Subcutaneous abdominal adipose tissue (tissue), 5 donors: ENCODE data around the gene PCYT2.

ENCODE experiments used
- H3K27ac ChIP-seq: one replicate; pipeline ENCODE4 v1.7.0; 2013; ENCODE audit warnings: low read depth, mild to moderate bottlenecking, inconsistent platforms, low read length, moderate library complexity
- H3K27me3 ChIP-seq, 5 donors: one replicate each; pipeline ENCODE4 v1.7.0; 2013; ENCODE audit warnings: low read length in 5 of 5, inconsistent platforms in 1 of 5; ENCODE audit not compliant: control insufficient read depth in 5 of 5, insufficient read depth in 4 of 5
- H3K36me3 ChIP-seq, 5 donors: one replicate each; pipeline ENCODE4 v1.7.0; 2013; ENCODE audit warnings: low read length in 5 of 5; ENCODE audit not compliant: control insufficient read depth in 5 of 5, insufficient read depth in 5 of 5
- H3K4me1 ChIP-seq, 5 donors: one replicate each; pipeline ENCODE4 v1.7.0; 2013; ENCODE audit warnings: low read length in 5 of 5, mild to moderate bottlenecking in 3 of 5, moderate library complexity in 1 of 5; ENCODE audit not compliant: control insufficient read depth in 5 of 5, insufficient read depth in 5 of 5
- H3K4me3 ChIP-seq, 5 donors: one replicate each; pipeline ENCODE4 v1.7.0; 2013; ENCODE audit warnings: low read length in 5 of 5, low read depth in 1 of 5
- H3K9ac ChIP-seq, 5 donors: one replicate each; pipeline ENCODE4 v1.7.0; 2013; ENCODE audit warnings: low read length in 5 of 5, mild to moderate bottlenecking in 4 of 5, moderate library complexity in 3 of 5
- H3K9me3 ChIP-seq, 5 donors: one replicate each; pipeline ENCODE4 v1.7.0; 2013; ENCODE audit warnings: low read length in 5 of 5; ENCODE audit not compliant: control insufficient read depth in 5 of 5
- donor health status: healthy.
- donor health status: healthy.
- donor health status: healthy.
- donor health status: healthy.
- donor health status: healthy.

The PCYT2 gene

GRCh38 chr17:81900181-81900820 lies 10.9 kb downstream of the PCYT2 start:
- Histone ChIP-seq H3K4me3 (no peak overlapping the region), H3K27ac (no peak overlapping the region), H3K9ac (no peak overlapping the region), H3K4me1 (peaks cover 0 to 19% (median 11%) of the 10 kb centered on the region in 5 donors), H3K9me3 (no peaks in the 10 kb centered on the region), H3K27me3 (peaks cover 0 to 3% (median 0%) of the 10 kb centered on the region in 5 donors), H3K36me3 (peaks cover 0 to 65% (median 51%) of the 10 kb centered on the region in 5 donors)

- Histone ChIP-seq H3K27me3 (peaks cover 0 to 3% (median 0%) of the 10 kb centered on the region in 5 donors), H3K27ac (no peak overlapping the region), H3K4me1 (peaks cover 0 to 19% (median 11%) of the 10 kb centered on the region in 5 donors), H3K36me3 (peaks cover 0 to 64% (median 51%) of the 10 kb centered on the region in 5 donors), H3K4me3 (no peak overlapping the region), H3K9ac (no peak overlapping the region), H3K9me3 (no peaks in the 10 kb centered on the region)
Measured at GRCh38 chr17:81899514-81900166, 11.6 kb downstream of the PCYT2 start.

GRCh38 chr17:81898885-81899284 lies 12.3 kb downstream of the PCYT2 start:
- no peak overlapping the region for H3K4me3 ChIP-seq
- peaks cover 0 to 63% (median 50%) of the 10 kb centered on the region in 5 donors for H3K36me3 ChIP-seq
- H3K9me3 ChIP-seq: no peaks in the 10 kb centered on the region
- H3K27me3 ChIP-seq: peaks cover 0 to 3% (median 0%) of the 10 kb centered on the region in 5 donors
- no peak overlapping the region for H3K27ac ChIP-seq
- H3K9ac ChIP-seq: no peak overlapping the region
- peaks cover 0 to 19% (median 11%) of the 10 kb centered on the region in 5 donors for H3K4me1 ChIP-seq

- Histone ChIP-seq H3K4me3 (no peak overlapping the region), H3K9ac (no peak overlapping the region), H3K4me1 (peaks cover 0 to 19% (median 11%) of the 10 kb centered on the region in 5 donors), H3K27me3 (peaks cover 0 to 3% (median 0%) of the 10 kb centered on the region in 5 donors), H3K36me3 (peaks cover 0 to 68% (median 50%) of the 10 kb centered on the region in 5 donors), H3K27ac (no peak overlapping the region), H3K9me3 (no peaks in the 10 kb centered on the region)
Measured at GRCh38 chr17:81898029-81898866, 13.0 kb downstream of the PCYT2 start.

GRCh38 chr17:81895400-81895799 lies 15.8 kb downstream of the PCYT2 start:
- Histone ChIP-seq H3K4me3 (no peak overlapping the region), H3K36me3 (peaks cover 0 to 64% (median 49%) of the 10 kb centered on the region in 5 donors), H3K27ac (no peak overlapping the region), H3K27me3 (no peaks in the 10 kb centered on the region), H3K4me1 (peaks cover 2 to 17% (median 16%) of the 10 kb centered on the region in 5 donors), H3K9me3 (no peaks in the 10 kb centered on the region), H3K9ac (no peak overlapping the region)

- Histone ChIP-seq H3K27ac (peak overlapping the region; percentile 54), H3K4me1 (peaks cover 5 to 28% (median 25%) of the 10 kb centered on the region in 5 donors), H3K27me3 (no peaks in the 10 kb centered on the region), H3K9ac (peak overlapping the region in 2 of 5 donors; percentile 90 to 93), H3K4me3 (peak overlapping the region in 4 of 5 donors; percentile 76 to 86 (median 79)), H3K36me3 (peaks cover 0 to 56% (median 46%) of the 10 kb centered on the region in 5 donors), H3K9me3 (no peaks in the 10 kb centered on the region)
Measured at GRCh38 chr17:81891303-81891552, 20.0 kb downstream of the PCYT2 start.

- no peaks in the 10 kb centered on the region for H3K9me3 ChIP-seq
- H3K36me3 ChIP-seq: peaks cover 0 to 60% (median 51%) of the 10 kb centered on the region in 5 donors
- peaks cover 5 to 28% (median 25%) of the 10 kb centered on the region in 5 donors for H3K4me1 ChIP-seq
- peak overlapping the region; percentile 81 to 93 (median 90) for H3K9ac ChIP-seq
- peak overlapping the region; percentile 76 to 86 (median 79) for H3K4me3 ChIP-seq
- peak overlapping the region; percentile 54 for H3K27ac ChIP-seq
- no peaks in the 10 kb centered on the region for H3K27me3 ChIP-seq
Measured at GRCh38 chr17:81890447-81891302, 20.5 kb downstream of the PCYT2 start.

- no peaks in the 10 kb centered on the region for H3K9me3 ChIP-seq
- H3K27me3 ChIP-seq: no peaks in the 10 kb centered on the region
- H3K9ac ChIP-seq: peak overlapping the region in 1 of 5 donors; percentile 43
- no peak overlapping the region for H3K27ac ChIP-seq
- H3K4me3 ChIP-seq: no peak overlapping the region
- H3K36me3 ChIP-seq: peaks cover 0 to 60% (median 49%) of the 10 kb centered on the region in 5 donors
- H3K4me1 ChIP-seq: peaks cover 5 to 32% (median 30%) of the 10 kb centered on the region in 5 donors
Measured at GRCh38 chr17:81889602-81890001, 21.6 kb downstream of the PCYT2 start.

GRCh38 chr17:81888988-81889595 lies 22.1 kb downstream of the PCYT2 start:
- Histone ChIP-seq H3K9ac (no peak overlapping the region), H3K27ac (no peak overlapping the region), H3K4me3 (no peak overlapping the region), H3K4me1 (peaks cover 5 to 37% (median 34%) of the 10 kb centered on the region in 5 donors), H3K36me3 (peaks cover 0 to 60% (median 44%) of the 10 kb centered on the region in 5 donors), H3K27me3 (no peaks in the 10 kb centered on the region), H3K9me3 (no peaks in the 10 kb centered on the region)
